HepG2 (cell line): ENCODE results near the gene CCL19. TPM values are rescaled to one million over a fixed set of nuclear protein-coding genes. Genes with fewer than 3 reads are reported as not detected.

Experiments
- ARID5B ChIP-seq: IDR thresholded peaks from 2 replicates; pipeline ENCODE4 v1.4.0; 2020; ENCODE audit warnings: mild to moderate bottlenecking, missing genetic modification reagents
- EED ChIP-seq: sonication (generic); formaldehyde crosslinking; IDR thresholded peaks from 2 replicates; pipeline ENCODE4 v1.5.0; 2020; ENCODE audit warnings: mild to moderate bottlenecking, missing genetic modification reagents
- KDM3A ChIP-seq: IDR thresholded peaks from 2 replicates; pipeline ENCODE4 v1.6.1; 2018; ENCODE audit warnings: low read depth, missing compliant biosample characterization
- KLF12 ChIP-seq: sonication (generic); formaldehyde crosslinking; IDR thresholded peaks from 2 replicates; pipeline ENCODE4 v1.4.0; 2020; ENCODE audit warnings: missing genetic modification reagents, borderline replicate concordance
- MAF1 ChIP-seq: sonication (generic); formaldehyde crosslinking; IDR thresholded peaks from 2 replicates; pipeline ENCODE4 v1.5.0; 2020; ENCODE audit warnings: missing genetic modification reagents, borderline replicate concordance
- NONO ChIP-seq, 2 experiments: fragments of 450-650 bp in 1 of 2; sonication (generic) in 1 of 2; formaldehyde crosslinking in 1 of 2; IDR thresholded peaks in 1 of 2; conservative IDR thresholded peaks in 1 of 2; 2 replicates each; pipeline versions ENCODE4 v1.6.1 to v1.8.0; 2017 to 2022; ENCODE audit warnings: mild to moderate bottlenecking in 1 of 2, missing genetic modification reagents in 1 of 2, moderate library complexity in 1 of 2
- NPAS2 ChIP-seq: sonication (generic); formaldehyde crosslinking; IDR thresholded peaks from 2 replicates; pipeline ENCODE4 v1.8.0; 2022; ENCODE audit warnings: mild to moderate bottlenecking, missing genetic modification reagents, borderline replicate concordance
- RARA ChIP-seq: IDR thresholded peaks from 2 replicates; pipeline ENCODE4 v1.6.1; 2016; ENCODE audit warnings: missing genetic modification reagents, missing compliant biosample characterization
- REPIN1 ChIP-seq: sonication (generic); formaldehyde crosslinking; IDR thresholded peaks from 2 replicates; pipeline ENCODE4 v1.8.0; 2022; ENCODE audit warnings: missing genetic modification reagents, low read depth, mild to moderate bottlenecking, borderline replicate concordance
- SMAD3 ChIP-seq: sonication (generic); formaldehyde crosslinking; IDR thresholded peaks from 2 replicates; pipeline ENCODE4 v1.4.0; 2020; ENCODE audit warnings: missing genetic modification reagents
- YEATS4 ChIP-seq: sonication (generic); formaldehyde crosslinking; IDR thresholded peaks from 2 replicates; pipeline ENCODE4 v1.4.0; 2020; ENCODE audit warnings: missing genetic modification reagents, borderline replicate concordance
- ZNF124 ChIP-seq: sonication (generic); formaldehyde crosslinking; IDR thresholded peaks from 2 replicates; pipeline ENCODE4 v1.4.0; 2020; ENCODE audit warnings: missing genetic modification reagents
- ZNF264 ChIP-seq: sonication (generic); formaldehyde crosslinking; IDR thresholded peaks from 2 replicates; pipeline ENCODE4 v1.4.0; 2020; ENCODE audit warnings: missing genetic modification reagents
- ZNF30 ChIP-seq: sonication (generic); formaldehyde crosslinking; IDR thresholded peaks from 2 replicates; pipeline ENCODE4 v1.5.0; 2020; ENCODE audit warnings: mild to moderate bottlenecking, missing genetic modification reagents
- ZNF33B ChIP-seq: sonication (generic); formaldehyde crosslinking; IDR thresholded peaks from 2 replicates; pipeline ENCODE4 v1.5.1; 2020; ENCODE audit warnings: mild to moderate bottlenecking, missing genetic modification reagents
- ZNF720 ChIP-seq: sonication (generic); formaldehyde crosslinking; IDR thresholded peaks from 2 replicates; pipeline ENCODE4 v1.4.0; 2020; ENCODE audit warnings: missing genetic modification reagents
- ZNF775 ChIP-seq: sonication (generic); formaldehyde crosslinking; IDR thresholded peaks from 2 replicates; pipeline ENCODE4 v1.4.0; 2020; ENCODE audit warnings: missing genetic modification reagents, mild to moderate bottlenecking, moderate library complexity, borderline replicate concordance
- ZSCAN22 ChIP-seq: sonication (generic); formaldehyde crosslinking; IDR thresholded peaks from 2 replicates; pipeline ENCODE4 v1.4.0; 2020; ENCODE audit warnings: mild to moderate bottlenecking, missing genetic modification reagents
- polyA plus RNA-seq, 8 experiments: library from polyadenylated mRNA; depleted of rRNA in 3 of 8; stranded (reverse) in 7 of 8; unstranded in 1 of 8; fragments of >200 nt; fragmentation: Illumina TruSeq in 4 of 8; extraction: Trizol in 4 of 8; gene quantifications; 2 replicates each; pipeline versions ENCODE4 v1.2.1 to v1.2.3, GENCODE V29; 2011 to 2016; ENCODE audit warnings: low read depth in 4 of 8, missing spikeins in 1 of 8, mixed read lengths in 1 of 8; ENCODE audit not compliant: insufficient read depth in 1 of 8
- total RNA-seq, 5 experiments: library from RNA; depleted of rRNA; stranded (reverse); fragments of >200 nt; fragmentation: Illumina TruSeq; extraction: Trizol; gene quantifications; 2 replicates each; pipeline ENCODE4 v1.2.3, GENCODE V29; 2016; ENCODE audit warnings: low read depth in 1 of 5
- TF ChIP-seq, protein P1 (sequence below): sonication (generic); formaldehyde crosslinking; conservative IDR thresholded peaks from 2 replicates; pipeline ENCODE4 v1.8.0; 2022; ENCODE audit warnings: low read depth, missing genetic modification reagents
- TF ChIP-seq, protein P2 (sequence below), 2 experiments: IDR thresholded peaks; 2 replicates each; pipeline ENCODE4 v1.6.1; 2011 to 2012; ENCODE audit warnings: low read length in 2 of 2, borderline replicate concordance in 1 of 2, low read depth in 1 of 2, mild to moderate bottlenecking in 1 of 2, moderate library complexity in 1 of 2

CCL19 gene
- total and polyA plus RNA-seq, 2 of the 13 experiments (the other 11 are each of a cell fraction or from before 2014, with no cell fraction given) = not detected

DNA sequence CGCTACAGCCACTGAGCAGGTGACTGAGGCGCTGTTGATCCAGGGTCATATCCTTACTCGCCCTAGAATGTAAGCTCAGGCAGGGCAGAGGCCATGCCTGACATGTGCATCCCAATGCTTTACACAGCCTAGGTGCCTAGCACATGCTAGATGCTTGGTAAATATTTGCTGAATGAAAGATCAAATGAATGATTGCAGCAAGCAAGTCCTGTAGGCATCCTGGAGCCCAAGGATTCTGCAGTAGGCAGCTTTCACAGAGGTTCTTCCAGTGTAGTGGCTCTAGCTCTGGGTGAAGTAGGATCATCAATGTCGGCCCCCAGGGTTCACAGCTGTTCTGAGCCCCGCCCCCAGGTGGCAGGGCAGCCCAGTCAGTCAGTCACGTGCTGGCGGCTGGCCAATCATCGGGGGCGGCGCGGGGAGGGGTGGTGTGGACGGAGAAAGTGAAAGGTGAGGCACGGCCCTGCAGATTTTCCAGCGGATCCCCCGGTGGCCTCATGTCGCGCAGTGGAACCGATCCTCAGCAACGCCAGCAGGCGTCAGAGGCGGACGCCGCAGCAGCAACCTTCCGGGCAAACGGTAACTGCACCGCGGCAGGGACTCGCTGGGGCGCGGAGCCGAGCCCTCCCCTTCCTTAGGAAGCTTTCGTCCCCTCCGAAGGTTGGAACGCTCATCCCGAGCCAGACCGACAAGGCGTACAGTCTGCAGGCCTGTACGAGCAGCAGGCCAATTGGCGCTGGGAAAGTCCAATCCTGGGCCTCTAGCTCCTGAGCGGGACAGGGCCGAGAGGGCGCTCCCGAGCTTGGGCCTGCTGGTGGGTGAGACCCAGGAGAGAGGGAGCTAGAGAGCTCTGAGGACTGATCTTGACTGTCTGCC, 44.6 kb downstream of the CCL19 start, which contains the start of gene GALT (continued):
- TF ChIP-seq ZSCAN22 (CRISPR knock-in tag) (no peak), MAF1 (CRISPR knock-in tag) (no peak; the same call in 1 of the 2 replicates), ZNF30 (CRISPR knock-in tag) (0 out of 2 replicates have a peak, but pooled peaks have one; percentile 28), KDM3A (CRISPR knock-in tag) (peak; percentile 87), ZNF720 (CRISPR knock-in tag) (no peak), ZNF33B (CRISPR knock-in tag) (peak; percentile 68), ZNF264 (no peak; the same call in 1 of the 2 replicates), ZNF775 (CRISPR knock-in tag) (no peak), REPIN1 (CRISPR knock-in tag) (peak; percentile 51; the same call in 1 of the 2 replicates), YEATS4 (CRISPR knock-in tag) (peak; percentile 62), ARID5B (CRISPR knock-in tag) (no peak; the same call in 1 of the 2 replicates), NPAS2 (no peak), EED (no peak), NONO (IDR thresholded peaks at IDR 0.05) (no peak), NONO (CRISPR knock-in tag; conservative IDR thresholded peaks at IDR 0.05) (peak; percentile 91), ZNF124 (CRISPR knock-in tag) (peak; percentile 86; the same call in 1 of the 2 replicates), RARA (CRISPR knock-in tag) (peak; percentile 55), SMAD3 (CRISPR knock-in tag) (peak; percentile 55; the same call in 1 of the 2 replicates), KLF12 (peak; percentile 51; the same call in 1 of the 2 replicates)
- TF ChIP-seq, protein P1, sequence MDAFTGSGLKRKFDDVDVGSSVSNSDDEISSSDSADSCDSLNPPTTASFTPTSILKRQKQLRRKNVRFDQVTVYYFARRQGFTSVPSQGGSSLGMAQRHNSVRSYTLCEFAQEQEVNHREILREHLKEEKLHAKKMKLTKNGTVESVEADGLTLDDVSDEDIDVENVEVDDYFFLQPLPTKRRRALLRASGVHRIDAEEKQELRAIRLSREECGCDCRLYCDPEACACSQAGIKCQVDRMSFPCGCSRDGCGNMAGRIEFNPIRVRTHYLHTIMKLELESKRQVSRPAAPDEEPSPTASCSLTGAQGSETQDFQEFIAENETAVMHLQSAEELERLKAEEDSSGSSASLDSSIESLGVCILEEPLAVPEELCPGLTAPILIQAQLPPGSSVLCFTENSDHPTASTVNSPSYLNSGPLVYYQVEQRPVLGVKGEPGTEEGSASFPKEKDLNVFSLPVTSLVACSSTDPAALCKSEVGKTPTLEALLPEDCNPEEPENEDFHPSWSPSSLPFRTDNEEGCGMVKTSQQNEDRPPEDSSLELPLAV (CRISPR knock-in tag) = no peak
- TF ChIP-seq, protein P2, sequence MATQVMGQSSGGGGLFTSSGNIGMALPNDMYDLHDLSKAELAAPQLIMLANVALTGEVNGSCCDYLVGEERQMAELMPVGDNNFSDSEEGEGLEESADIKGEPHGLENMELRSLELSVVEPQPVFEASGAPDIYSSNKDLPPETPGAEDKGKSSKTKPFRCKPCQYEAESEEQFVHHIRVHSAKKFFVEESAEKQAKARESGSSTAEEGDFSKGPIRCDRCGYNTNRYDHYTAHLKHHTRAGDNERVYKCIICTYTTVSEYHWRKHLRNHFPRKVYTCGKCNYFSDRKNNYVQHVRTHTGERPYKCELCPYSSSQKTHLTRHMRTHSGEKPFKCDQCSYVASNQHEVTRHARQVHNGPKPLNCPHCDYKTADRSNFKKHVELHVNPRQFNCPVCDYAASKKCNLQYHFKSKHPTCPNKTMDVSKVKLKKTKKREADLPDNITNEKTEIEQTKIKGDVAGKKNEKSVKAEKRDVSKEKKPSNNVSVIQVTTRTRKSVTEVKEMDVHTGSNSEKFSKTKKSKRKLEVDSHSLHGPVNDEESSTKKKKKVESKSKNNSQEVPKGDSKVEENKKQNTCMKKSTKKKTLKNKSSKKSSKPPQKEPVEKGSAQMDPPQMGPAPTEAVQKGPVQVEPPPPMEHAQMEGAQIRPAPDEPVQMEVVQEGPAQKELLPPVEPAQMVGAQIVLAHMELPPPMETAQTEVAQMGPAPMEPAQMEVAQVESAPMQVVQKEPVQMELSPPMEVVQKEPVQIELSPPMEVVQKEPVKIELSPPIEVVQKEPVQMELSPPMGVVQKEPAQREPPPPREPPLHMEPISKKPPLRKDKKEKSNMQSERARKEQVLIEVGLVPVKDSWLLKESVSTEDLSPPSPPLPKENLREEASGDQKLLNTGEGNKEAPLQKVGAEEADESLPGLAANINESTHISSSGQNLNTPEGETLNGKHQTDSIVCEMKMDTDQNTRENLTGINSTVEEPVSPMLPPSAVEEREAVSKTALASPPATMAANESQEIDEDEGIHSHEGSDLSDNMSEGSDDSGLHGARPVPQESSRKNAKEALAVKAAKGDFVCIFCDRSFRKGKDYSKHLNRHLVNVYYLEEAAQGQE (IDR thresholded peaks at IDR 0.05; ENCODE audit: borderline replicate concordance in 1 of 2, low read depth in 1 of 2, low read length in 2 of 2) = peak in 1 of 2 experiments; percentile 33; a peak in 1 of 4 replicates
